Fibroblast of skin of left quadriceps (primary cell): ENCODE data around the gene MYBPC2.
A peak's percentile ranks its signal among the peaks of the same experiment; 100 is the strongest.
"Not testable (repeated sequence)": the region's sequence is repeated elsewhere in the genome, so short reads cannot be mapped to it uniquely, and the experiment has no call there.

Source experiments
- DNase-seq, 2 experiments: peaks; one replicate each; pipeline ENCODE4 v3.0.0-alpha.2; 2013; ENCODE audit warnings: low read depth in 2 of 2

MYBPC2 gene

DNA sequence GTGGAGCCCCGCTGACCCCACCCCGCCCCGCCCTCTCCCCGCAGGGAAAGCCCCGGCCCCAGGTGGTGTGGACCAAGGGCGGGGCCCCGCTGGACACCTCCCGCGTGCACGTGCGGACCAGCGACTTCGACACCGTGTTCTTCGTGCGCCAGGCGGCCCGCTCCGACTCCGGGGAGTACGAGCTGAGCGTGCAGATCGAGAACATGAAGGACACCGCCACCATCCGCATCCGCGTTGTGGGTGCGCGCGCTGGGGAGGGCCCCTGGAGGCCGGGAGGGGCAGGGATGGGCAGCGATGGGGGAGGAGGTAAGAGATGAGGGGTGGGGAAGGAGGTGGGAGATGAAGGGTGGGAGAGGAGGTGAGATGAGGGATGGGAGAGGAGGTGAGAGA lies 26.4 kb downstream of the MYBPC2 start:
- no peak for DNase-seq

DNA sequence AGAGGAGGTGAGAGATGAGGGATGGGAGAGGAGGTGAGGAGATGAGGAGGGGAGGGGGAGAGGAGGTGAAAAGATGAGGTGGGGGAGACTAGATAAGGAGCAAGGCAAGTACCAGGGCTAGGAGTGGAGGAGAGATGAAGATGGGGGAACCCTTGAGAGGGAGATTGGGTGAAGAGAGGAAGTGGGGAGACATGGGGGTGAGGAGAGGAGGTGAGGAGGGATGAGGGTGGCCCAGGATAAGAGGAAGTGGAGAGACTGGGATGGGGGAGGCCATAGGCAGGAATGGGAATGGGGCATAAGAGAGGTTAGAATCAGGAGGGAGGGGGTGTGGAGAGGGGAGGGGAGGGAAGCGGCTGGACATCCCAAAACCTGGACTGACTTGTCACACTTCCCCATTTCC lies 26.9 kb downstream of the MYBPC2 start:
- DNase-seq: no peak

DNA sequence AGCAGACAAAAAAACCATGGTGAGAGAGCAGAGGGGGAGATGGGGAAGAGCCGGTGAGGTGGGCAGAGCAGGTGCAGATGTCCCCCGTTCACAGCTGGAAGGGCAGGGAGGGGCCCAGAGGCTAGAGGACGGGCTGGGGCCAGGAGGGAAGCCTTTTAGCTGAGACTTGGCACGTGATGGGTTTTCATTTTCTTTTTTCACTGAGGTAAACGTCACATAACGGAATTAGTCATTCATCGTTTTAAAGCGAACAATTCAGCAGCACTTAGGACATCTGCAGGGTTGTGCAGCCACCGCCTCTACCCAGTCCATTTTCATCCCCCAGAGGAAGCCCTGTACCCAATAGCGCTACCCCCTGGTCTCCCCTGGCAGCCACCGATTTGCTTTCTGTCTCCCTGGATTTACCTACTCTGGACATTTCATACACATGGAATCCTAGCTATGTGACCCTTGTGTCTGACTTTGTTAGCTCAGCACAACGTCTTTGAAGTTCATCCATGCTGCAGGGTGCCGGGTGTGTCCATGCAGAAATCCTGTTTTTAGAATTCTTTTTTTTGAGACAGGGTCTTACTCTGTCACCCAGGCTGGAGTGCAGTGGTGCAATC lies 27.6 kb downstream of the MYBPC2 start:
- no peak for DNase-seq

DNA sequence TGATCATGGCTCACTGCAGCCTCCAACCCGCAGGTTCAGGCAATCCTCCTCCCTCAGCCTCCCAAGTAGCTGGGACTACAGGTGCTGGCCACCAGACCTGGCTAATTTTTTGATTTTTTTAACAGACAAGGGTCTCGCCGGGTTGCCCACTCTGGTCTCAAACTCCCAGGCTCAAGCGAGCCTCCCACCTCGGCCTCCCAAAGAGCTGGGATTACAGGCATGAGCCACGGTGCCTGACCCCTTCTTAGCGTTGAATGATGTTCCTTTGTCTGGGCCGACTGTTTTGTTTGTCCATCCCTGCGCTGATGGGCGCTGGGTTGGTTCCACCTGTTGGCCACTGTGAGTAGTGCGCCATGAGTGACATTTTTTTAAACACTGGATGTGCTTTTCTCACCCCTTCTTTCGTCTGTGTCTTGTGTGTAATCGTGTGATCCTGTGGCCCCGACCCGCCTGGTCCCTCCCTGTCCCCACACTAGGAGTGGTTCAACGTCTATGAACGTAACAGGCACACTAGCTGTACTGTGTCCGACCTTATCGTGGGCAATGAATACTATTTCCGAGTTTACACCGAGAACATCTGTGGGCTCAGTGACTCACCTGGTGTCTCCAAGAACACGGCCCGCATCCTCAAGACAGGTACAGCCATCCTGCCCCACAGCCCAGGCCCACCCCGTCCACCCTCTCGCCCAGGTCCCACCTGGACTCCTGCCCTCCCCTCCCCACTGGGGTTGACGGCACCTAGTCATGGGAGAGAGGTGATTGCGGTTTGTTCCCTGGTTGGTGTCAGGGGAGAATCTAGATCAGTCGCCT lies 28.6 kb downstream of the MYBPC2 start:
- DNase-seq: peak in 1 of 2 experiments; percentile 16

DNA sequence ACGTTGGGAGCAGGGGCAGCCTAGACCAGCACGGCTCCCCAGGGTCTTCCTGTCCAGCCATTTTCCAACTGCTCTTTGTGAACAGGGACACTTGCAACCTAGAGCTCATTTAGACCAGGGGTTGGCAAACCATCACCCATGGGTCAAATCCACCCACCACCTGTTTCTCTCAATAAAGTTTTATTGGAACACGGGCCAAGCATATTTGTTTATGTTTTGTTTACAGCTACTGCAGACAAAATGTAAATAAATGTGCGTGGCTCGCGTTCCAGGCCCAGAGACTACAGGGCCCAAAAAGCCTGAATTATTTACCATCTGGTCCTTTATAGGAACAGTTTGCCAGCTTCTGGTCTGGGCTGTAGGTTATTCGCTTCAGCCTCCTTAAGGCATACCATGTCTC lies 30.3 kb downstream of the MYBPC2 start:
- DNase-seq: no peak

DNA sequence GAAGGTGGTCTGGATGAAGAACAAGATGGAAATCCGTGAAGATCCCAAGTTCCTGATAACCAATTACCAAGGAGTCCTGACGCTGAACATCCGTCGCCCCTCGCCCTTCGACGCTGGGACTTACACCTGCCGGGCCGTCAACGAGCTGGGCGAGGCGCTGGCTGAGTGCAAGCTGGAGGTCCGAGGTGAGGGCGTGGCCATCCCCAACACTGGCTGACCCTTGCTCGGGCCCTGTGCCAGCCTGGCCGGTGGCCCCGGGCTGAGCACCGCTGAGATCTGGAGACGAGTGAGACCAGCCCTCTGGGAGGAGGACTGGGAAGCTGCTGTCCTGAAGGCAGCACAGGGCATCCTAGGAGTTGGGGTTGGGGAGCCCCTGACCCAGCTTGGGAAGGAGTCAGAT lies 31.7 kb downstream of the MYBPC2 start:
- no peak for DNase-seq

DNA sequence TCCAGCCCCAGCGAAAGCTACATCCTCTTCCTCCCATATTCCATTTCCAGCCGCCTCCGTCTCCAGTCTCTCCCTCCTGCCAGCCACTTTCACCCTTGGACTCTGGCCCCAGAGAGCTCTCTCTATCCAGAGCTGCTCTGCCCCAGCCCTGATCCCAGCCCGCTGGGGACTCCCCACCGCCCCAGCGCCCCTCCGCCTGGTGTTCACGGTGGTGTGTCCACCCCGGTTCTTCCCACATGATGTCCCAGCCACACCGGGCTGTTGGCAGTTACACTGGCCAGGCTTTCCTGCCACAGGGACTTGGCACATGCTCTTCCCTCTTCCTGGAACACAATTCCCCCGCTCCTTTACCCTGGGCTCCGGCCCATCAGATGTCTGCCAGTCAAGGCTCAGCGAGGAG lies 32.3 kb downstream of the MYBPC2 start:
- DNase-seq: no peak

DNA sequence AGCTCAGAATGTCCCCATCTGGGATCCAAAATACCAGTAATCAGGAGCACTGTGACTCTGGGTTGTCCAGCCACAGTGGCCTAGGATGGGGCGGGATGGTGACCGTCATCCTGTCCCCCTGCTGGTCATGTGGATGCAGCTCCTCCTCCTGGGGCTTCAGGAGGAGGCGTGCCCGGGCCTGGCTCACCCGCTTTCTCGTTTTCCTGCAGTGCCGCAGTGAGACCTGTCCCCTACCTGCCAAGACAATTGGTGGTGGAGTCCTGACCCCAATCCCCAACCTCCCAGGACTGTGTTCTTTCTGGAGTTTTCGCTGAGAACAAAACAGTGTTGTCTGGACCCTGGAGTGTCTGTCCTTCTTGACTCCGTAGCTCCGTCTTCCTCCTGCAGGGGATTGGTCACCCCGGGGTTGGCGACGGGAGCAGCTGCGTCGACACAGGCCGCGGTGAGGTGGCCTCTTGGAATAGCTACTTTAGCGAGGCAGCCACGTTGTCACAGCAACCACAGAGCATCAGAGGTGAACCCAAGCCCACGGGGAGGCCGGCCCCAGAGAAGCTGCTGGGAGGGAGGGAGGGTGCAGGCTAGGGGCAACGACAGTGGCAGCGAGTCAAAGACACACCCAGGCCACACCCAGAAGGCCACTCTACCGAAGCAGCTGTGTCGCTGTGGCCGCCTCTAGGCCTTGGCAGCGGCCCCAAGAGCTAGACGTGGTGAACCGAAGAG lies 33.5 kb downstream of the MYBPC2 start:
- no peak for DNase-seq

DNA sequence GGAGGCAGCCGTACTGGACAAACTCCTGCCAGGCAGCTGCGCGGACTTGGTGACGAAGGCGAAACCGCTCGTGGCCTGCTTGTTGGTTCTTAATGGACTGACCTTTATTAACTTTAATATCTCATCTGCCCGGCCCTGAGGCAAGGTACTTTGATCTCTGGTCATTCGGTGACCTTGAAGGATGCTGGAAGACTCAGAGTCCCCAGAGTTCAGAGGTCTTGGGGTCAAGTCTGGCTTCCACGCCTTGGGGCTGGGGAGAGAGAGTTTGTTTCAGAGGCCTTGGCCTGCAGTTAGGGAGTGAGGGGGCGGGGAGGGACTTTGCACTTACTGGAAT lies 34.0 kb downstream of the MYBPC2 start:
- no peak for DNase-seq

DNA sequence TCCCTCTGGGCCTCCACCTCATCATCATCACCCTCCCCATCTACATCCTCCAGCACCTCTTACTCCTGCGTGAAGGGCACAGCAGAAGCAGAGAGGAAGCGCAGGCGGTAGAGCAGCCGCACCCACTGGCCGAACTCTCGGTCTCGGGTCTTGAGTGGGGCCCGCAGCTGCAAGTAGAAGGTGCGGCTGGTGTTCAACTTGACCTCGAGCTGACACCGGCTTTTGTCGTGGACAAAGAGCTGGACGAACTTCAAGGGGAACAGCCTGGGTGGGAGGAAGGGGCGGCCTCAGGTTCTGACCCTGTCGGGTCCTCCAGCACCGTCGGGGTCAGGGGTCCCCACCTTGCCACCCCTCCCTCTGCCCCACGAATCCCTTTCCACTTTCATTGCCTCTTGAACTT lies 34.9 kb downstream of the MYBPC2 start:
- no peak for DNase-seq

DNA sequence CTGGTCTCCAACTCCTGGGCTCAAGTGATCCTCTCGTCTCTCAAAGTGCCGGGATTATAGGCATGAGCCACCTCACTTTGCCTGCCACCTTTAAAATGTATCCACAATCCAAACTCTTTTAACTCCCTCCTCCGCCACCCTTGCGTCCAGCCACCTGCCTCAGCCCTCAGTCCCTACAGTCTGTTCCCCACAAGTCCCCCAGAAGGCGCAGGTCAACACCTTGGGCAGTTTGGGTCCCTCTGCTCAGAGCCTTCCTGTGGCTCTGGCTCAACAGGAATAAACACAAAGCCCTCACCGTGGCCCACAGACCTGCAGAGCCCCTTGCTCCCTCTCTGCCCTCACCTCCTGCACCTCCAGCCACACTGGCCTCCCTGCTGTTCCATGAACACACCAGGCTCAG lies 36.1 kb downstream of the MYBPC2 start:
- DNase-seq: no peak

DNA sequence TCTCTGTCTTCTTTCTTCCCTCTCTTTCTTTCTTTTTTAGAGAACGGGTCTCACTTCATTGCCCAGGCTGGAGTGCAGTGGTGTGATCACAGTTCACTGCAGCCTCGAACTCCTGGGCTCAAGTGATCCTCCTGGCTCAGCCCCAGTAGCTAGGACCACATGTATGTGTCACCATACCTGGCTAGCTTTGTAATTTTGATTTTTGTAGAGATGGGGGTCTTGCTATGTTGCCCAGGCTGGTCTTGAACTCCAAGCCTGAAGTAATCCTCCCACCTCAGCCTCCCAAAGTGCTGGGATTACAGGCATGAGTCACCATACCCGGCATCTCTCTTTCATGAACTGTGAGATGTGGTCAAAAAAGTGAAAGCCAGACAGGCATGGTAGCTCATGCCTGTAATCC lies 40.6 kb downstream of the MYBPC2 start:
- DNase-seq: not testable (repeated sequence)

DNA sequence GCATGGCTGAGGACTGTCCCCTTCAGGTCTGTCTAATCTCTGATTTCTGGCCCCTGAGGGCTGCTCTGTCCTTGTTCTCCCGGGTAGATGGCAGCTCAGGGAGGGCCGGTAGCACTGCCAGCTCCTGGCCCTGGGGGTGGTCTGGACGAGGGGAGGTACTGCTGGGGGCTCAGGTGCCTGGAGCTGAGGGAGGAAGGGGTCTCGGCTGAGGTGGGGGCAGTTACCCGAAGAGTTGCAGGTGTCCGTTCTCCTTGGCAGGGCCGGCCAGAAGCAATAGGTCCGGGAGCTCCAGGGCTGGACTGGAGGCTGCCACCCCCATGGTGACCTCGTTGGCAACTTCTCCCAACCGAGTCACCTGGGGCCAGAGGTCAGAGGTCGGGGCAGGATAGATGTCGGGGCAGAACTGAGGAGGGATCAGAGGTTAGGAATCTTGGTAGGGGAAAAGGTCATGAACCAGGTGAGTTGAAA lies 42.4 kb downstream of the MYBPC2 start:
- no peak for DNase-seq

DNA sequence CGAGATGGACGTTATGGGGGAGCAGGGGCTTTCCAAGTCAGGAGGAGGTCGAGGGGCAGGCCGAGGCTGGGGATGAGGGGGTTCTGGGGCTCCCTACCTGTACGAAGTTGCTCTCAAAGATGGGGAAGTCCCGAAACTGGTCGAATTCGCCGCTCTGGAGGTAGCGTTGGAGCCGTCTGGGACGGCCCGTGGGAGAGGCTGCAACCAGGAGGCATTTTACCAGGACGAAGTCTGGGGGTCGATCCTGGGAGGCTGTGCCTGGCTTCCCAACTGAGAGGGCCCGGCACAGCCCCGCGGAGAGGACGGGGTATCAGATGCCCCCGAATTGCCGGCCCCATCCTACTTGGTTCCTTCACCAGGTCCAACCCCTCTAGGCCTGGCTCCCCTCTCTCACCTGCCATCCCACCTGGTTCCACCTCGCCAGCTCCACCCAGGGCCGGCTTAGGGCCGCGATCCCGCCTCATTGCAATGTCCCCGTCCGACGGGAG lies 43.1 kb downstream of the MYBPC2 start:
- no peak for DNase-seq

DNA sequence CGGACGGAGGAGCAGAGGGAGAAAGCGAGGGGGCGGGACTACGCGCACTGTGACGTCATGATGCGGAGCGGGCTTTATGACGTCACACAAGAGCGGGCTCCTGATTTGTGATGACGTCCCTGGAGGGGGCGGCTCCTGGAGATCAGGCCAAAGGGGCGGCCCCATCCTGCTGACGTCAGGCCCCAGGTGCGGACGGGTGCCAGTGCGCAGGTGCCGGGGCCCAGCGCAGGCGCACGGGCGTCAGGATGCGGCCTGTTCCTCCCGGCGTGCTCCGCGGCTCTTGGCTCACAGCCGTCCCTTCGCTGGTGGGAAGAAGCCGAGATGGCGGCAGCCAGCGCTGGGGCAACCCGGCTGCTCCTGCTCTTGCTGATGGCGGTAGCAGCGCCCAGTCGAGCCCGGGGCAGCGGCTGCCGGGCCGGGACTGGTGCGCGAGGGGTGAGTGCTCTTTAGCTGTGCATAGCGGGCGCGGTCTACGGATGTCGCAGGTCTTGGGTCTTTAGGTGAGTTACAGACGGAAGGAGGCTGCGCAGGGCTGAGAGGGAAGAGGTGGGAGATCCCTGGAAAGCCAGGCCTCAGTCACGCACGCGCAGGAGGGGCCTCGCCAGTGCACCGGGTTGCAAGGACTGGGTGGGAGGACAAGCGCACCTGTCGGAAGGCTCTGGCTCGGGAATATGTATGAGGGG lies 43.7 kb downstream of the MYBPC2 start, which contains the start of the genes EMC10 and GARIN5A:
TSS of gene EMC10 (plus strand) at position 284 of the 683 bp plus-strand sequence. CDS start at position 322, 38 bp downstream.
TSS of gene GARIN5A (minus strand) at position 625 of the 683 bp plus-strand sequence. CDS start at position 165, 460 bp downstream.
- DNase-seq: peak; percentile 83 to 87

DNA sequence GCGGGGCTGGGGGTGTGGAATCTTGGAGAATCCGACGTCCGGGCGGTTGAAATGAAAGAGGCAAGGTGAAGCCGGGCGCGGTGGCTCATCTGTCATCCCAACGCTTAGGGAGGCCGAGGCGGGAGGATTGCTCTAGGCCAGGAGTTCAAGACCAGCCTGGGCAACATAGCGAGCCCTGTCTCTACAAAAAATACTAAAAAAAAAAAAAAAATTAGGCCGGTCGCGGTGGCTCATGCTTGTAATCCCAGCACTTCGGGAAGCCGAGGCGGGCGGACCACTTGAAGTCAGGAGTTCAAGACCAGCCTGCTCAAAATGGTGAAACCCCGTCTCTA lies 44.2 kb downstream of the MYBPC2 start:
- DNase-seq: no peak

DNA sequence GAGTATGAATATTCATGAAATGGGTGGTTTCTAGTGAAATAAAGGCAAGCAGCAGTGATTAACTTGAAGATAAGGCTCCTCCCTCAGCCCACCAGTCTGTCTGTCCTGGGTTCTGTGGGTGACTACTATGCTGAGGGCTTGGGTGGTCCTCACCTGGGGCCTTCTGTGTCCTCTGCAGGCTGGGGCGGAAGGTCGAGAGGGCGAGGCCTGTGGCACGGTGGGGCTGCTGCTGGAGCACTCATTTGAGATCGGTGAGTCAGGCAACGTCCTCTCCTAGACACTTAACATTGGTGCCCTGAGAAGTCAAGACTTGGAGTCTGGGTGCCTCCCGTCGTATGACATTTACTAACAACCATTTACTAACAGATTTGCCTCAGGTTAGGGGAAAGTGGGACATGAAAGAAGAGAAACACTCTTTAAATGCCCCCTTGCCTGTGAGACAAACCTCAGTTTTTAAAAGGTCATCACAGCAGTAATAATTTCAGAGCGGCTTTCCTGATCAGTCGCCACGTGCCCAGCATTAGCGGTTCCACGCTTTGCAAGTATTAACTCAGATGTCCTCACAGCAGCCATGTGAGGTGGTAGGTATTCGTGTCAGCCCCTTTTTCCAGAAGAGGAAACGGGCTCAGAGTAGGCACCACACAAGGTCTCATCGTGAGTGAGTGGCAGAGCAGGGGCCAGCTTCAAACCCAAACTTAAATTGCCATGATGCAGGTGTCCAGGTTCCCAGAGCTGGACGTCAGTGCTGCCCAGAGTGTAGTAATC lies 45.2 kb downstream of the MYBPC2 start:
- no peak for DNase-seq

DNA sequence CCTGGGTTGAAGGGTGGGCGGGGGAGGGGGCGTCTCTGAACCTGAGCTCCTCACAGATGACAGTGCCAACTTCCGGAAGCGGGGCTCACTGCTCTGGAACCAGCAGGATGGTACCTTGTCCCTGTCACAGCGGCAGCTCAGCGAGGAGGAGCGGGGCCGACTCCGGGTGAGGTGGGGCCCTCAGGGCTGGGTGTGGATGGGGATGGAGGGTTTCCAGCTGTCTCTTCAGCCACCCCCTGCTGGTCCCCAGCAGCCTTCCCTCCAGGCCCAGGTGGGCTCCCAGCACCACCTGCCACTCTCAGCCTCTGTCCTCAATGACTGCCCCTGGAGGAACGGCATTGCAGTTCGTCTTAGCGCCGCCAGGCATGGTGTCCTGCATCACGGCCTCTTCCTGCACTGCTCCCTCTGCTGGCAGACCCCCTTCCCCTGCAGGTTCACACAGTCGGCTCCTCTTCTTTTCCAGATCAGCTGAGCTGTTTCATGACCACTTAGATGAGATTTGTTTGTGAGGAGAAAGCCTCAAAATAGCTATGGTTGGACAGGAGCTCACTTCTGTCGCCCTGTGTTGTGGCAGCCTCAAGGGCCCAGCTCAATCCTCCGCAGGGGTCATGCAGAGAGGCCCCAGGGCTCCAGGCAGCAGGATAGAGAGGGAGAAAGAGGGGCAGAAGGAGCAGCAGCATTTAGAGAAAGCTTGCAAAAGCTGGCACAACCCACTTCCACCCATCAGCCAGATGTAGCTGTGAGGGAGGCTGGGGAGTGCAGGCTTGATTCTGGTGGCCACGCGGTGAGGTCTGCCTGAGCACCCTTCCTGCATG lies 46.4 kb downstream of the MYBPC2 start:
- DNase-seq: no peak

DNA sequence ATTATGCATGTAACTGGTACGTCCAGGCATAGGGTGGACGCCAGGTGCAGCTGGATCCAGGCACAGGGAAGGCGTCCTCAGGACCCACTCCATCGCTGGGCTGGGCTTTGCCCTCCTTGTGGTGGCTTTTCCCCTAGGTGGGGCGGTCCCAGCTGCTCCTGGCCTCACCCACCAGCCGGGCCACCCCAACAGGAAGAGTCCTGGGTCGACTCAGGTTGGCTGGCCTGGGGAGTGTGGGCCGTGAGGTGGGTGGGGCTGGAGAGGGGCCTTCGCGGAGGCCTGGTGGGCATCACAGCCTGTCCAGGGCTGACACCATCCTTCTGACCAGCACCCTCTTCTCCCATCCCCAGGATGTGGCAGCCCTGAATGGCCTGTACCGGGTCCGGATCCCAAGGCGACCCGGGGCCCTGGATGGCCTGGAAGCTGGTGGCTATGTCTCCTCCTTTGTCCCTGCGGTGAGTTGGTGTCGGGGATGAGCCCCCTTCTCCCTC lies 47.1 kb downstream of the MYBPC2 start:
- DNase-seq: no peak
